Stimulated activated CD8-positive, alpha-beta memory T cell treated with anti-CD3 and anti-CD28 coated beads, Interleukin-12 subunit alpha, Interleukin-12 subunit beta, amount 100 ng/mL, for 24 hours (primary cell): ENCODE measurements around the gene MGRN1.

Source experiments
- DNase-seq: peaks from one replicate; pipeline ENCODE4 v3.0.0-alpha.2; 2020; ENCODE audit errors: extremely low read depth

MGRN1 gene

GRCh38 chr16:4624827-4625559, 367 bp downstream of the MGRN1 start:
- DNase-seq, result peak; percentile 57

GRCh38 chr16:4625560-4626159, 1.0 kb downstream of the MGRN1 start:
- no peak for DNase-seq

GRCh38 chr16:4626396-4626795, 1.8 kb downstream of the MGRN1 start:
- no peak for DNase-seq

GRCh38 chr16:4628283-4628682, 3.7 kb downstream of the MGRN1 start:
- no peak for DNase-seq

GRCh38 chr16:4631444-4631843, 6.8 kb downstream of the MGRN1 start:
- DNase-seq, result no peak

GRCh38 chr16:4633910-4634635, 9.4 kb downstream of the MGRN1 start:
- DNase-seq, result no peak

- DNase-seq, result no peak
These were observed 10.1 kb downstream of the MGRN1 start for GRCh38 chr16:4634768-4635167.

- DNase-seq, result no peak
These were observed 11.6 kb downstream of the MGRN1 start for GRCh38 chr16:4636196-4636595.

- DNase-seq, result no peak
These were observed 13.0 kb downstream of the MGRN1 start for GRCh38 chr16:4637501-4638166.

- DNase-seq, result no peak
These were observed 15.4 kb downstream of the MGRN1 start for GRCh38 chr16:4639899-4640509.

GRCh38 chr16:4640572-4641305, 16.1 kb downstream of the MGRN1 start:
- no peak for DNase-seq

GRCh38 chr16:4641306-4641687, 16.7 kb downstream of the MGRN1 start:
- DNase-seq, result no peak

- DNase-seq, result no peak
These were observed 17.3 kb downstream of the MGRN1 start for GRCh38 chr16:4641895-4642294.

- DNase-seq, result no peak
These were observed 22.4 kb downstream of the MGRN1 start for GRCh38 chr16:4646773-4647643.

- no peak for DNase-seq
These were observed 23.0 kb downstream of the MGRN1 start for GRCh38 chr16:4647644-4647980.

GRCh38 chr16:4648917-4649316, 24.3 kb downstream of the MGRN1 start:
- no peak for DNase-seq

- DNase-seq, result no peak
These were observed 25.3 kb downstream of the MGRN1 start for GRCh38 chr16:4649744-4650442.

GRCh38 chr16:4650443-4651074, 25.9 kb downstream of the MGRN1 start:
- DNase-seq, result peak; percentile 42

GRCh38 chr16:4651827-4652226, 27.2 kb downstream of the MGRN1 start:
- DNase-seq, result no peak
